Fibroblast of villous mesenchyme (primary cell): ENCODE measurements around the gene SHISAL1. TPM values are rescaled to one million over a fixed set of nuclear protein-coding genes. Genes with fewer than 3 reads are reported as not detected.
"Not testable (repeated sequence)": the region's sequence is repeated elsewhere in the genome, so short reads cannot be mapped to it uniquely, and the experiment has no call there.

Experiments
- DNase-seq: peaks from one replicate; pipeline ENCODE4 v3.0.0-alpha.2; 2010; ENCODE audit warnings: low read depth
- H3K4me3 ChIP-seq: 2 replicates; pipeline ENCODE4 v1.5.1; 2011; ENCODE audit warnings: low read depth, mild to moderate bottlenecking, low read length
- CTCF ChIP-seq: IDR thresholded peaks from 2 replicates; pipeline ENCODE4 v1.5.1; 2012; ENCODE audit warnings: low read depth, mild to moderate bottlenecking, low read length; ENCODE audit not compliant: insufficient read depth
- total RNA-seq: library from RNA; depleted of rRNA; stranded (reverse); fragments of >200 nt; gene quantifications from 2 replicates; pipeline ENCODE4 v1.2.3, GENCODE V29; 2012

SHISAL1 gene
- total RNA-seq, 1 donor, result 3.0 TPM

- peak; percentile 94 for DNase-seq
- no peak for TF ChIP-seq CTCF
- no peak overlapping the region for H3K4me3 ChIP-seq
These were observed 3.6 kb downstream of the SHISAL1 start for GRCh38 chr22:44309137-44309536.

- DNase-seq, result peak; percentile 58
- no peak for TF ChIP-seq CTCF
- no peak overlapping the region for H3K4me3 ChIP-seq
These were observed 5.1 kb downstream of the SHISAL1 start for GRCh38 chr22:44307509-44308169.

GRCh38 chr22:44305888-44306287 lies 6.9 kb downstream of the SHISAL1 start:
- TF ChIP-seq CTCF, result no peak
- no peak overlapping the region for H3K4me3 ChIP-seq
- DNase-seq, result peak; percentile 46

- no peak for TF ChIP-seq CTCF
- H3K4me3 ChIP-seq, result no peak overlapping the region
- no peak for DNase-seq
These were observed 7.3 kb downstream of the SHISAL1 start for GRCh38 chr22:44305455-44305854.

GRCh38 chr22:44304911-44305310 lies 7.8 kb downstream of the SHISAL1 start:
- no peak for TF ChIP-seq CTCF
- H3K4me3 ChIP-seq, result no peak overlapping the region
- no peak for DNase-seq

- H3K4me3 ChIP-seq, result no peak overlapping the region
- no peak for TF ChIP-seq CTCF
- DNase-seq, result peak; percentile 65
These were observed 8.4 kb downstream of the SHISAL1 start for GRCh38 chr22:44304354-44304753.

GRCh38 chr22:44302363-44302762 lies 10.4 kb downstream of the SHISAL1 start:
- not testable (repeated sequence) for DNase-seq, H3K4me3 ChIP-seq
